ENCODE measurements around the gene SH2D3A. TPM values are rescaled to one million over a fixed set of nuclear protein-coding genes. Genes with fewer than 3 reads are reported as not detected.

Gene SH2D3A
- total RNA-seq, 1 experiment from 2014 or later = 75.7 TPM

- POLR2A ChIA-PET = interaction anchor here (0.7 to 1.9 kb wide), 2 partner anchors 13 to 34 kb away, joined by 3 to 6 read pairs; no protein-coding TSS in a partner anchor
- no peaks in the 10 kb centered on the region for H3K9me3 ChIP-seq (ENCODE audit: control insufficient read depth in 1 of 2, insufficient read depth in 1 of 2, low read depth in 1 of 2, low read length in 2 of 2)
- no peaks in the 10 kb centered on the region for H3K27me3 ChIP-seq (ENCODE audit: insufficient read depth, low read length)
- H3K9ac ChIP-seq (ENCODE audit: low read length) = peak overlapping the region; percentile 77
- H3K4me3 ChIP-seq (replicated peaks in 1 of 2; ENCODE audit: low read depth in 1 of 2, low read length in 2 of 2) = peak overlapping the region; percentile 71 to 96
- intact Hi-C loops (cut with micrococcal nuclease) = loop anchor here (1.0 to 2.0 kb wide), 4 partner anchors 27 to 96 kb away; partner anchors contain the start of gene TRIP10
- no peaks in the 10 kb centered on the region for H3K9me2 ChIP-seq (ENCODE audit: insufficient read depth)
- H4K20me1 ChIP-seq (ENCODE audit: insufficient read depth) = no peaks in the 10 kb centered on the region
- RAD21 ChIA-PET (ENCODE audit: low non-redundant PET in 1 of 2, low total read pairs in 2 of 2, uncharacterized antibody in 2 of 2, unreplicated experiment in 2 of 2) = interaction anchor here in 1 of 2 experiments (0.7 kb wide), 1 partner anchor 325 kb away, joined by 3 read pairs; no protein-coding TSS in a partner anchor
- BruUV-seq (replicated peaks) = TSS peak; percentile 85
- DNase-seq (ENCODE audit: low read depth, low spot score) (no peak), ATAC-seq (peak; percentile 5; the same call in 1 of the 2 replicates)
- peaks cover 30 to 53% of the 10 kb centered on the region in 2 experiments for H3K4me1 ChIP-seq (ENCODE audit: control insufficient read depth in 1 of 2, insufficient read depth in 2 of 2, low read length in 2 of 2)
- peak overlapping the region; percentile 93 for H3K27ac ChIP-seq (ENCODE audit: low read depth, low read length)
- no peak for TF ChIP-seq ELF1 (IDR thresholded peaks at IDR 0.05; ENCODE audit: borderline replicate concordance, low read depth)
- TF ChIP-seq ZNF274 (IDR thresholded peaks at IDR 0.05; ENCODE audit: low read depth, low read length) = no peak
- TF ChIP-seq RAD21 (IDR thresholded peaks at IDR 0.05; ENCODE audit: low read depth) = peak; percentile 14; the same call in 1 of the 2 replicates
- TF ChIP-seq SIN3A (IDR thresholded peaks at IDR 0.05; ENCODE audit: low read depth) = peak; percentile 16; the same call in 1 of the 2 replicates
- TF ChIP-seq YY1 (IDR thresholded peaks at IDR 0.05; ENCODE audit: extremely low read depth, insufficient replicate concordance, low read depth, low read length) = no peak
- TF ChIP-seq CBX3 (IDR thresholded peaks at IDR 0.05; ENCODE audit: low read depth) = peak; percentile 8; the same call in 1 of the 2 replicates
- no peak overlapping the region for H2AFZ ChIP-seq (ENCODE audit: low read depth, low read length, poor library complexity, severe bottlenecking)
- CTCF ChIA-PET = no interaction called here
- H3K4me2 ChIP-seq (ENCODE audit: low read length) = peak overlapping the region; percentile 95
- peaks cover 2 to 14% of the 10 kb centered on the region in 2 experiments; a peak in 2 of 4 replicates for H3K36me3 ChIP-seq (ENCODE audit: control insufficient read depth in 1 of 2, insufficient read depth in 2 of 2, low read length in 2 of 2)
- H3K79me2 ChIP-seq (ENCODE audit: insufficient read depth, low read length) = peaks cover 56% of the 10 kb centered on the region
Observed at GRCh38 chr19:6766357-6767080, 716 bp downstream of the SH2D3A start.

DNA sequence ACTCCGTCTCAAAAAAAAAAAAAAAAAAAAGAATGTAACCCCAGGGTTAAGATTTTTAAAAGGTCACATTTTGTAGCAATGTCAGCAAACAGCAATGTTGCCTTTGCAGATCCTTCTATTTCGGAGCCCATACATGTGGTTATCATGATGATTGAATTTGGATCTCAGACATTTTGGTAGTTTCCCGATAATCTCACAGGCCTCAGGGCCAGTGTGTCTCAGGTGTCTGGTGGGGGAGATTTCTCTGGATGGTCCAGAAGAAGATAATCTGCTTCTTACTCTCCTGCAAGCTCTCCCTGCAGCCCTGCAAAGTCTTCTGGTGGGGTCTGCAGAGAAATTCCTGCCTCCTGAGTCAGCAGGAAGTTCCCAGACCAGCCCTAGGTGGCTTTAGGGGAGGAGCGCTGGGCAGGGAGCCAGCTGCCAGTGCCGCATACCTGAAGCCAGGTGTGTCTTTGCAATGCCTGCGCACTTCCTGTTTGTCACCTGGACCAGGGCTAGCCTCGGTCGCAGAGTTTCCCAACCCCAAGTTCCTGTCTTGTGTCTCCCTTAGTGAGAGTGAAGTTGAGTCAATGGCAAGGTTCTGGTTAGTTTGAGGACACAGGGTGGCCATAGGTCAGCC is 1.4 kb downstream of the SH2D3A start:
- no TSS peak for BruUV-seq (replicated peaks)
- TF ChIP-seq MAX (IDR thresholded peaks at IDR 0.05) (peak; percentile 83), SP1 (IDR thresholded peaks at IDR 0.05; ENCODE audit: low read depth) (peak; percentile 89), RAD21 (IDR thresholded peaks at IDR 0.05; ENCODE audit: low read depth) (no peak), EGR1 (IDR thresholded peaks at IDR 0.05; ENCODE audit: low read depth) (no peak), EZH2phosphoT487 (IDR thresholded peaks at IDR 0.05; ENCODE audit: borderline replicate concordance) (no peak), CEBPB (IDR thresholded peaks at IDR 0.05; ENCODE audit: low read depth) (peak; percentile 86), EZH2 (IDR thresholded peaks at IDR 0.05) (no peak), JUND (IDR thresholded peaks at IDR 0.05) (peak; percentile 81), YY1 (IDR thresholded peaks at IDR 0.05; ENCODE audit: extremely low read depth, insufficient replicate concordance, low read depth, low read length) (peak; percentile 60), ZBTB33 (IDR thresholded peaks at IDR 0.05; ENCODE audit: extremely low read depth, insufficient replicate concordance, low read length) (peak; percentile 49), CBX3 (IDR thresholded peaks at IDR 0.05; ENCODE audit: low read depth) (peak; percentile 56; the same call in 1 of the 2 replicates), FOSL1 (IDR thresholded peaks at IDR 0.05; ENCODE audit: low read depth) (peak; percentile 89), POLR2AphosphoS5 (IDR thresholded peaks at IDR 0.05; ENCODE audit: low read depth, low read length) (peak; percentile 84), SIN3A (IDR thresholded peaks at IDR 0.05; ENCODE audit: low read depth) (peak; percentile 98)

More for the DNA sequence above, 1.4 kb downstream of the SH2D3A start:
- H3K27ac ChIP-seq (ENCODE audit: low read depth, low read length) = peak overlapping the region; percentile 93
- RAD21 ChIA-PET (ENCODE audit: low non-redundant PET in 1 of 2, low total read pairs in 2 of 2, uncharacterized antibody in 2 of 2, unreplicated experiment in 2 of 2) = interaction anchor here in 1 of 2 experiments (0.7 kb wide), 1 partner anchor 326 kb away, joined by 3 read pairs; no protein-coding TSS in a partner anchor
- intact Hi-C loops (cut with micrococcal nuclease) = loop anchor here (2.0 kb wide), 3 partner anchors 35 to 97 kb away; no protein-coding TSS in a partner anchor
- H3K79me2 ChIP-seq (ENCODE audit: insufficient read depth, low read length) = peaks cover 62% of the 10 kb centered on the region
- CTCF ChIA-PET = no interaction called here
- H3K9me3 ChIP-seq (ENCODE audit: control insufficient read depth in 1 of 2, insufficient read depth in 1 of 2, low read depth in 1 of 2, low read length in 2 of 2) = no peaks in the 10 kb centered on the region
- DNase-seq (ENCODE audit: low read depth, low spot score) (peak; percentile 82), ATAC-seq (peak; percentile 55)
- POLR2A ChIA-PET = interaction anchor here (0.7 to 1.9 kb wide), 3 partner anchors 12 to 35 kb away, joined by 3 to 6 read pairs (median 3); no protein-coding TSS in a partner anchor
- peaks cover 2 to 21% of the 10 kb centered on the region in 2 experiments; a peak in 2 of 4 replicates for H3K36me3 ChIP-seq (ENCODE audit: control insufficient read depth in 1 of 2, insufficient read depth in 2 of 2, low read length in 2 of 2)
- no peaks in the 10 kb centered on the region for H3K27me3 ChIP-seq (ENCODE audit: insufficient read depth, low read length)
- peaks cover 30 to 53% of the 10 kb centered on the region in 2 experiments for H3K4me1 ChIP-seq (ENCODE audit: control insufficient read depth in 1 of 2, insufficient read depth in 2 of 2, low read length in 2 of 2)
- no peaks in the 10 kb centered on the region for H4K20me1 ChIP-seq (ENCODE audit: insufficient read depth)
- H3K4me2 ChIP-seq (ENCODE audit: low read length) = peak overlapping the region; percentile 95
- H3K9me2 ChIP-seq (ENCODE audit: insufficient read depth) = no peaks in the 10 kb centered on the region
- H3K9ac ChIP-seq (ENCODE audit: low read length) = peak overlapping the region; percentile 77
- H3K4me3 ChIP-seq (replicated peaks in 1 of 2; ENCODE audit: low read depth in 1 of 2, low read length in 2 of 2) = peak overlapping the region; percentile 71 to 96
- no peak overlapping the region for H2AFZ ChIP-seq (ENCODE audit: low read depth, low read length, poor library complexity, severe bottlenecking)

All from HCT116 (cell line).